HFFc6 (cell line): ENCODE results near the gene NFATC2. TPM values are rescaled to one million over a fixed set of nuclear protein-coding genes. Genes with fewer than 3 reads are reported as not detected.
"Not testable (repeated sequence)": the region's sequence is repeated elsewhere in the genome, so short reads cannot be mapped to it uniquely, and the experiment has no call there.

Experiments
- DNase-seq: peaks from one replicate; pipeline ENCODE4 v3.0.0-alpha.2; 2018
- H3K27ac Mint-ChIP-seq: 2 replicates; pipeline ENCODE4 v1.8.0; 2020; ENCODE audit warnings: mild to moderate bottlenecking, mixed read lengths
- H3K27me3 Mint-ChIP-seq: 2 replicates; pipeline ENCODE4 v1.8.0; 2021; ENCODE audit warnings: mild to moderate bottlenecking, moderate library complexity, mixed read lengths; ENCODE audit not compliant: insufficient read depth
- H3K36me3 Mint-ChIP-seq: 2 replicates; pipeline ENCODE4 v1.8.0; 2021; ENCODE audit warnings: low read depth, mixed read lengths
- H3K4me1 Mint-ChIP-seq: 2 replicates; pipeline ENCODE4 v1.8.0; 2020; ENCODE audit warnings: low read depth, mixed read lengths
- H3K4me3 Mint-ChIP-seq: 2 replicates; pipeline ENCODE4 v1.8.0; 2020; ENCODE audit warnings: mild to moderate bottlenecking, moderate library complexity, mixed read lengths
- H3K9me3 Mint-ChIP-seq: 2 replicates; pipeline ENCODE4 v1.8.0; 2020; ENCODE audit warnings: mild to moderate bottlenecking, mixed read lengths
- total RNA-seq, 6 experiments: library from RNA; stranded (reverse); fragmentation: NEBNext Ultra II Directional; extraction: Animal tissue kit (Norgen Biotek cat#: 25700); gene quantifications; 2 replicates in 1 of 6; 3 replicates in 5 of 6; pipeline ENCODE4 v1.2.3, GENCODE V29; 2021
- TF ChIP-seq, protein P1 (sequence below): fragments of 200-600 bp; sonication (generic); IDR thresholded peaks from 2 replicates; pipeline ENCODE4 v1.5.0; 2021; ENCODE audit warnings: antibody characterized with exemption, mild to moderate bottlenecking

Gene NFATC2
- total RNA-seq, 6 experiments from 2014 or later = 0.50 to 1.1 (median 0.84) TPM

DNA sequence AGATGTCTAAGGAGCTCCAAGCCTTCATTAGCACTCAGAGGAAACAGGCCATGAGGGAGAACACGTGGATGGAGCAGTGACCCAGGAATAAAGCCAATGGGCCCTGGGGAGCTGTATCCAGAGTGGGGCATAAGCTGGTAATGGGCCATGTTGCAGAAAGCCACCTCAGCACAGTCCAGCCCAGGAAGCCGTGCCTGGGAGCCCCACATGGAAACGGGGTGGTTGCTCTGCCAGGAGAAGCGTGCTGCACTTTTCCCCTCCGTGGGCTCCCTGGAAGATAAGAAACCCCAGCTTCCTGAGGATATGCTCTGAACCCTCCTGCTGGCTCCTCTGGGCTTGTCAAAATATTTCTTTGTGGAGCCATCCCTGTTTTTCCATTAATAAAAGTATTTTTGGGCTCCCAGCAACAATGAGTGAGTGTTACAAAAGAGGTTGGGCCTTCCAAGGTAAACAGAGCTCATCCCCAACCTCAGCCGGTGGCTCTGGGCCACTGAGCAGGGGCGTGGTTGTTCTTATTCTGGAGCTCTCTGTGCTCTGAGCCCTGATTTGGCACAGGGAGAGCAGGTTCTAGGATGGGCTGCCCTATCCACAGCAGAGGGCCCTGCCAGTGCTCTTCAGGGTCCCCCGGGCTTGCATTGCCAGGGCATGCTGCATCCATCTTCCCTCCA, 31.2 kb upstream of the NFATC2 start:
- H3K4me3 Mint-ChIP-seq = no peak overlapping the region
- peaks cover 8% of the 10 kb centered on the region for H3K9me3 Mint-ChIP-seq
- no peak overlapping the region for H3K27ac Mint-ChIP-seq
- TF ChIP-seq, protein P1, sequence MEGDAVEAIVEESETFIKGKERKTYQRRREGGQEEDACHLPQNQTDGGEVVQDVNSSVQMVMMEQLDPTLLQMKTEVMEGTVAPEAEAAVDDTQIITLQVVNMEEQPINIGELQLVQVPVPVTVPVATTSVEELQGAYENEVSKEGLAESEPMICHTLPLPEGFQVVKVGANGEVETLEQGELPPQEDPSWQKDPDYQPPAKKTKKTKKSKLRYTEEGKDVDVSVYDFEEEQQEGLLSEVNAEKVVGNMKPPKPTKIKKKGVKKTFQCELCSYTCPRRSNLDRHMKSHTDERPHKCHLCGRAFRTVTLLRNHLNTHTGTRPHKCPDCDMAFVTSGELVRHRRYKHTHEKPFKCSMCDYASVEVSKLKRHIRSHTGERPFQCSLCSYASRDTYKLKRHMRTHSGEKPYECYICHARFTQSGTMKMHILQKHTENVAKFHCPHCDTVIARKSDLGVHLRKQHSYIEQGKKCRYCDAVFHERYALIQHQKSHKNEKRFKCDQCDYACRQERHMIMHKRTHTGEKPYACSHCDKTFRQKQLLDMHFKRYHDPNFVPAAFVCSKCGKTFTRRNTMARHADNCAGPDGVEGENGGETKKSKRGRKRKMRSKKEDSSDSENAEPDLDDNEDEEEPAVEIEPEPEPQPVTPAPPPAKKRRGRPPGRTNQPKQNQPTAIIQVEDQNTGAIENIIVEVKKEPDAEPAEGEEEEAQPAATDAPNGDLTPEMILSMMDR = no peak
- H3K4me1 Mint-ChIP-seq = peaks cover 22% of the 10 kb centered on the region
- H3K36me3 Mint-ChIP-seq = peaks cover 9% of the 10 kb centered on the region; the same call in 1 of the 2 replicates
- peaks cover 8% of the 10 kb centered on the region for H3K27me3 Mint-ChIP-seq
- DNase-seq = no peak

DNA sequence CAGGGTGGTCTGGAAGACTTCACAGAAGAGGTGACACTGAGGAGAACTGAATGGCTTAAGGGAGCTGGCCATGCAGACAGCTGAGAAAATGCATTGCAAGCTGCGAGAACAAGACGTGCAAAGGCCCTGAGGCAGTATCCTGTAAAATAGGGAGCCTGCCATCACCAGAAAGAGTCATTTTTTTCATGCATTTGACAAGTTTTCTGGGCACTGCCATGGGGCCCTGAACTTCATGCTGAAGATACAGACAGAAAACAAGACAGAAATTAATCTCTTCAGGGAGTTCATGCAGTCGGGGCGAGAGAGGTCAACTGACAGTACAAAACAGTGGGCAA, 28.9 kb upstream of the NFATC2 start:
- TF ChIP-seq, protein P1 = no peak
- Mint-ChIP-seq H3K4me1 (peaks cover 22% of the 10 kb centered on the region), H3K36me3 (peaks cover 7% of the 10 kb centered on the region; the same call in 1 of the 2 replicates), H3K27me3 (peaks cover 12% of the 10 kb centered on the region), H3K9me3 (peaks cover 16% of the 10 kb centered on the region), H3K27ac (no peak overlapping the region), H3K4me3 (no peak overlapping the region)
- DNase-seq = no peak

DNA sequence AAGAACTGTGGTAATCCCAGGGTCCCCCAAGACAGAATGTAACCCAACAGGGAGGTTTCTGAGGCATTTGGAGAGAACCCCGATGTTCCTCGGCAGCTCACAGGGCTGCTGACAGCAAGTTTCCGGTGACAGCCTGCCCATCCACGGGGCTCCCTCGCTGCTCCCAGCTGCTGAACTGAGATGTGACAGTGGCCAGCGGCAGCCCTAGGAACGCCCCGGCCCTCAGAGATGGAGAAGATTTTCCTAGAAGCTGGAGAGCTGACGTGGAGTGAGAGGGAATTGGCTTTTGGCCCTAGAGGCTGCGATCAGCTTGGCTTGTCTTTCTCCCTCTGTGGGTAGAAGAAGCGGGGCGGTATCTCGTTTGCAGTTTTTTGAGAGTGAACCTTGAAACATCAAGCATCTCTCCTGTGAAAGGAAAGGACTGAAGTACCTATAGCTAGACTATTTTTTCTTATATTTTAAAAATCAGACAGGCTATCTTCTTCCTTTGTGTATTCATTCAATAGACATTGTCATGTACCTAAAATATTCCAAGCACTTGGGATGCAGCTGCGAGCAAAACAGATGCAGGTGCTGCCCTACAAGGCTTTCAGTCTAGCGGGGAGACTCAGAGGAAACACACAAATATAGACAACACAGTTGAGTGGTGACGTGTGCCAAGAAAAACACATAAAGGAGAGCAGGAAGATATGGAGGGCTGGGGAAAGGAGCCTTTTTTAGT, 28.4 kb upstream of the NFATC2 start:
- TF ChIP-seq, protein P1 = no peak
- Mint-ChIP-seq H3K9me3 (peaks cover 16% of the 10 kb centered on the region), H3K36me3 (peaks cover 5% of the 10 kb centered on the region; the same call in 1 of the 2 replicates), H3K4me1 (peaks cover 26% of the 10 kb centered on the region), H3K27me3 (peaks cover 12% of the 10 kb centered on the region), H3K27ac (peak overlapping the region; percentile 40; the same call in 1 of the 2 replicates), H3K4me3 (peak overlapping the region; percentile 55)
- DNase-seq = no peak

DNA sequence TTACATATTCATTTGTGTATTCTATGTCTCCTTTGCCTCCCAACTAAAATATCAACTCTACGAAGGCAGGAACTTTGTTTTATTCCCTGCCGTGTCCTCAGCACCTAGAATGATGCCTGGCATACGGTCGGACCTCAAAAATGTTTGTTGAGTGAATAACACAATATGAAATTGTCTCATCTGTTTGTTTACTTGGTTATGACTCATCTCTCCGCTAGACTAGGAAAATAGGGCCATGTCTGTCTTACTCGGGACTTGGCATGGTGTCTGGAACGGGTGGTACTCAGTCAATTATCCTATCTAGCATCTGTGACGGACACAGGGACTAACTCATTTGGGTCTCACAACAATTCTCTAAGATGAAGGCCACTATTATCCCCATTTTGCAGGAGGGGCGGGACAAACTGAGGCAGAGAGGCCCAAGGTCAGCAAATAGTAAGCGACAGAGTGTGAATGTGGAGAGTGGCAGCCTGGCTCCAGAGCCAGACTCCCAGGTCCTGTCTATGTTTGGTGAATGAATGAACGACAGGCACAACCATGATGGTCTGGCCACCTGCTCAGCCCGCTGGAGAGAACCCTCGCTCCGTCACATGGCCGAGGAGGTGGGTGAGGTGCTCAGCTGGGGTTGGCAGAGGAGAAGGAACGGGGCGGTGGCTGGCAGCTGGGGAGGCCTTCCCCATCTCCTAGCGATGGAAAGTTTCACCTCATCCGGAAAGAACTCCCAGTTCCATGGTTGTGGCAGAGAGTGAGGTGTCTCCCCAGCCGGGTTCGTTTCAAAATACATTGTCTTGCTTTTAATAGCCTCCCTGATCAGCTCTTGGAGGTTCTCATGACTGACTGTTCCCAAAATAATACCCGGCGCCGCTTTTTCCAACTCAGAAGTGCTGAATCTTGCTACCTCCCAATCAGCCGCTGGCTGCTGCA, 27.6 kb upstream of the NFATC2 start:
- Mint-ChIP-seq H3K4me1 (peaks cover 34% of the 10 kb centered on the region), H3K36me3 (peaks cover 5% of the 10 kb centered on the region; the same call in 1 of the 2 replicates), H3K9me3 (peaks cover 14% of the 10 kb centered on the region), H3K4me3 (peak overlapping the region; percentile 55), H3K27me3 (peaks cover 12% of the 10 kb centered on the region), H3K27ac (peak overlapping the region; percentile 40; the same call in 1 of the 2 replicates)
- TF ChIP-seq, protein P1 = no peak
- DNase-seq = no peak

DNA sequence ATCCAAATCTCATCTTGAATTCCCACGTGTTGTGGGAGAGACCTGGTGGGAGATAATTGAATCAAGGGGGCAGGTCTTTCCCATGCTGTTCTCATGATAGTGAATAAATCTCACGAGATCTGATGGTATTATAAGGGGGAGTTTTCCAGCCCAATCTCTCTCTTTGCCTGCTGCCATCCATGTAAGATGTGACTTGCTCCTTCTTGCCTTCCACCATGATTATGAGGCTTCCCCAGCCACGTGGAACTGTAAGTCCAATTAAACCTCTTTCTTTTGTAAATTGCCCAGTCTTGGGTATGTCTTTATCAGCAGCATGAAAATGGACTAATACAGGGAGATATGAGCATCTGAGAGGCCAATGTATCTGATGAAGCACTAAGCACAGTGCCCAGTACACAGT, 26.0 kb upstream of the NFATC2 start:
- not testable (repeated sequence) for DNase-seq
- peaks cover 12% of the 10 kb centered on the region for H3K27me3 Mint-ChIP-seq

More for the DNA sequence above, 26.0 kb upstream of the NFATC2 start:
- H3K27ac Mint-ChIP-seq, H3K9me3 Mint-ChIP-seq, H3K36me3 Mint-ChIP-seq, H3K4me3 Mint-ChIP-seq: not testable (repeated sequence)
- peaks cover 42% of the 10 kb centered on the region for H3K4me1 Mint-ChIP-seq
